ENCODE results near the gene KCNQ1. TPM values are rescaled to one million over a fixed set of nuclear protein-coding genes. Genes with fewer than 3 reads are reported as not detected.

The KCNQ1 gene
- total RNA-seq, 1 donor from 2014 or later: 0.86 TPM

- DNase-seq (ENCODE audit: low read depth, low spot score): no peak
- Mint-ChIP-seq H3K27me3 (ENCODE audit: low read depth) (no peaks in the 10 kb centered on the region), H3K27ac (ENCODE audit: unreplicated experiment) (peak overlapping the region; percentile 43)
Measured at GRCh38 chr11:2892967-2893528, 448.2 kb downstream of the KCNQ1 start.

GRCh38 chr11:2893935-2894334 lies 449.1 kb downstream of the KCNQ1 start:
- no peak overlapping the region for H3K27ac Mint-ChIP-seq (ENCODE audit: unreplicated experiment)

More at GRCh38 chr11:2892967-2893528, 448.2 kb downstream of the KCNQ1 start:
- no peak for TF ChIP-seq CTCF (conservative IDR thresholded peaks at IDR 0.05)
- Mint-ChIP-seq H3K9me3 (no peaks in the 10 kb centered on the region), H3K36me3 (ENCODE audit: low read depth) (no peaks in the 10 kb centered on the region), H3K4me3 (peak overlapping the region; percentile 77), H3K4me1 (peaks cover 12% of the 10 kb centered on the region)

DNA sequence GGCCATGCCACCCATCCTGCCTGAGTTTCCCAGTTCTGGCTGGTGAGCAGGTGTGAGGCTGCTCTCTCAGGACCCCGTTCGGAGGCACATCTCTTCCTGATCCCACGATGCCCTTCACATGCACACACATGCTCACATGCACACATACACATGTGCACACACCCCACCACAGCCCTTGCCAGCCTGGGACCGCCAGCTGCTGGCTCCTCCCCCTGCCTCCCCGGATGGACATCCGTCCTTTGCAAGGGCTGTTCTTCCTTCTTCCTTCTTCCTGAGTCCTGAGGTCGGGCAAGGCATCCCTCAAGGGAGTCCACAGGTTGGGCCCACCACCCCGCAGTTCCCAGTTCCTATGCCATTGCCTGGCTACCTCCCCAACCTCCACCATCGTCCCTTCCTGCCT lies 451.2 kb downstream of the KCNQ1 start:
- H3K4me1 Mint-ChIP-seq: peaks cover 35% of the 10 kb centered on the region

More at GRCh38 chr11:2893935-2894334, 449.1 kb downstream of the KCNQ1 start:
- H3K4me1 Mint-ChIP-seq: peaks cover 17% of the 10 kb centered on the region
- no peak for TF ChIP-seq CTCF (conservative IDR thresholded peaks at IDR 0.05)
- H3K36me3 Mint-ChIP-seq (ENCODE audit: low read depth): no peaks in the 10 kb centered on the region
- no peaks in the 10 kb centered on the region for H3K27me3 Mint-ChIP-seq (ENCODE audit: low read depth)
- no peaks in the 10 kb centered on the region for H3K9me3 Mint-ChIP-seq
- H3K4me3 Mint-ChIP-seq: peak overlapping the region; percentile 27
- DNase-seq (ENCODE audit: low read depth, low spot score): no peak

GRCh38 chr11:2897048-2897447 lies 452.2 kb downstream of the KCNQ1 start:
- H3K4me3 Mint-ChIP-seq: no peak overlapping the region
- TF ChIP-seq CTCF (conservative IDR thresholded peaks at IDR 0.05): no peak
- no peaks in the 10 kb centered on the region for H3K27me3 Mint-ChIP-seq (ENCODE audit: low read depth)

More for the DNA sequence above, 451.2 kb downstream of the KCNQ1 start:
- no peaks in the 10 kb centered on the region for H3K9me3 Mint-ChIP-seq
- TF ChIP-seq CTCF (conservative IDR thresholded peaks at IDR 0.05): no peak
- H3K27me3 Mint-ChIP-seq (ENCODE audit: low read depth): no peaks in the 10 kb centered on the region
- H3K4me3 Mint-ChIP-seq: no peak overlapping the region
- H3K36me3 Mint-ChIP-seq (ENCODE audit: low read depth): no peaks in the 10 kb centered on the region
- H3K27ac Mint-ChIP-seq (ENCODE audit: unreplicated experiment): no peak overlapping the region
- no peak for DNase-seq (ENCODE audit: low read depth, low spot score)

DNA sequence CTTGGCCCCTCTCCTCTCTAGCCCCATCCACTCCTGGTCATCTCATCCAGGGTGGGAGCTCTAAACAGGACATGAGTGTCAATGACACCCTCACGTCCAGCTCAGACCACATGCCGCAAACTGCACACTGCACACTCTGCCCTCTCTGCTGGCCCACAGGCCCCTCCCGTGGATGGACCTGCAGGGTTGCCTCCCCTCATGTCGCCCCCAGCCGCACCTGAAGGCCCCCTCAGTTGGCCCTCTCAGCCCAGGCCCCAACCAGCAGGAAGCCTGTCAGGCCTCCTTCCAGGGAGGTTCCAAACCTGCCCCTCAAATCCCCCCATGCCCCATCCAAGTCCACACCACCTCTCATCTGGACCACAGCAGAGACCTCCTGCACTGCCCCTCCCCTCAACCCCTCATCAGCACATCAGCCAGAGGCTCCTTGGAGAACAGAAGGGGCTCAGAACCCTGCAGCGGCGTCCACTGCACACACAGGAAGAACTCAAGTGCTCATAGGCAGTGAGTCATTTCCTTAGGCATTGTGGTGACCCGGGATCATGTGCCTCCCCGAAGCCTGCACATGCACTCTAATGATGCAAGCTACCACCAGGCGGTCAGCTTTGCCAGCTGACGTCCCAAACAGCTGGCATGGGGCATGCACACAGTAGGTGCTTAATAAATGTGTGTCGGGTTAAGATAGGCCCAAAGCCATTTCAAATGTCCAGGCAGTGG lies 453.7 kb downstream of the KCNQ1 start:
- Mint-ChIP-seq H3K36me3 (ENCODE audit: low read depth) (no peaks in the 10 kb centered on the region), H3K4me1 (peaks cover 37% of the 10 kb centered on the region), H3K9me3 (no peaks in the 10 kb centered on the region), H3K27me3 (ENCODE audit: low read depth) (no peaks in the 10 kb centered on the region), H3K27ac (ENCODE audit: unreplicated experiment) (peak overlapping the region; percentile 89), H3K4me3 (peak overlapping the region; percentile 57)
- no peak for TF ChIP-seq CTCF (conservative IDR thresholded peaks at IDR 0.05)
- DNase-seq (ENCODE audit: low read depth, low spot score): no peak

More at GRCh38 chr11:2897048-2897447, 452.2 kb downstream of the KCNQ1 start:
- DNase-seq (ENCODE audit: low read depth, low spot score): no peak
- H3K9me3 Mint-ChIP-seq: no peaks in the 10 kb centered on the region
- no peak overlapping the region for H3K27ac Mint-ChIP-seq (ENCODE audit: unreplicated experiment)
- peaks cover 37% of the 10 kb centered on the region for H3K4me1 Mint-ChIP-seq
- no peaks in the 10 kb centered on the region for H3K36me3 Mint-ChIP-seq (ENCODE audit: low read depth)

Other genes with a start within 250 kb of the KCNQ1 start
- 0.16 TPM in 1 of 2 replicates, not detected in the other for gene ASCL2, start 174.4 kb upstream of the KCNQ1 start, total RNA-seq
- gene C11orf21, start 143.1 kb upstream of the KCNQ1 start, total RNA-seq: not detected in 2 replicates
- gene TSPAN32, start 143.0 kb upstream of the KCNQ1 start, total RNA-seq: not detected in 2 replicates
- gene CD81, start 67.7 kb upstream of the KCNQ1 start, total RNA-seq: 211 and 225 TPM in 2 replicates
- gene TSSC4, start 44.3 kb upstream of the KCNQ1 start, total RNA-seq: 48.8 and 60.1 TPM in 2 replicates
- 0.09 TPM in 2 replicates for gene TRPM5, start 494 bp upstream of the KCNQ1 start, total RNA-seq